GM13977 (cell line): ENCODE results near the gene CHI3L1.

Experiments
- DNase-seq: peaks from one replicate; pipeline ENCODE4 v3.0.0; 2012; ENCODE audit warnings: low spot score
- in situ Hi-C: fragments of 300-500 bp; cut with MboI; formaldehyde crosslinking; loops from one replicate; pipeline ENCODE4 v1.12.0; 2022; ENCODE audit warnings: low sequenced_read_pairs, low pct_unique_long_range_greater_than_20kb, mixed read lengths, inconsistent platforms; ENCODE audit not compliant: unreplicated experiment
- TF ChIP-seq, protein P1 (sequence below): IDR thresholded peaks from 2 replicates; pipeline ENCODE4 v1.5.1; 2012; ENCODE audit warnings: mild to moderate bottlenecking, control low read depth; ENCODE audit not compliant: insufficient read depth; ENCODE audit errors: extremely low read depth, missing control alignments

Gene CHI3L1

GRCh38 chr1:203149188-203149840, 37.2 kb downstream of the CHI3L1 start:
- TF ChIP-seq, protein P1, sequence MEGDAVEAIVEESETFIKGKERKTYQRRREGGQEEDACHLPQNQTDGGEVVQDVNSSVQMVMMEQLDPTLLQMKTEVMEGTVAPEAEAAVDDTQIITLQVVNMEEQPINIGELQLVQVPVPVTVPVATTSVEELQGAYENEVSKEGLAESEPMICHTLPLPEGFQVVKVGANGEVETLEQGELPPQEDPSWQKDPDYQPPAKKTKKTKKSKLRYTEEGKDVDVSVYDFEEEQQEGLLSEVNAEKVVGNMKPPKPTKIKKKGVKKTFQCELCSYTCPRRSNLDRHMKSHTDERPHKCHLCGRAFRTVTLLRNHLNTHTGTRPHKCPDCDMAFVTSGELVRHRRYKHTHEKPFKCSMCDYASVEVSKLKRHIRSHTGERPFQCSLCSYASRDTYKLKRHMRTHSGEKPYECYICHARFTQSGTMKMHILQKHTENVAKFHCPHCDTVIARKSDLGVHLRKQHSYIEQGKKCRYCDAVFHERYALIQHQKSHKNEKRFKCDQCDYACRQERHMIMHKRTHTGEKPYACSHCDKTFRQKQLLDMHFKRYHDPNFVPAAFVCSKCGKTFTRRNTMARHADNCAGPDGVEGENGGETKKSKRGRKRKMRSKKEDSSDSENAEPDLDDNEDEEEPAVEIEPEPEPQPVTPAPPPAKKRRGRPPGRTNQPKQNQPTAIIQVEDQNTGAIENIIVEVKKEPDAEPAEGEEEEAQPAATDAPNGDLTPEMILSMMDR: no peak
- in situ Hi-C loops: no loop called here
- no peak for DNase-seq

- no peak for DNase-seq
- TF ChIP-seq, protein P1: no peak
- in situ Hi-C loops: no loop called here
These were observed 37.9 kb downstream of the CHI3L1 start for GRCh38 chr1:203148579-203148978.

- in situ Hi-C loops: no loop called here
- TF ChIP-seq, protein P1: no peak
These were observed 38.4 kb downstream of the CHI3L1 start for GRCh38 chr1:203148127-203148526.

GRCh38 chr1:203147376-203147775, 39.1 kb downstream of the CHI3L1 start:
- in situ Hi-C loops: no loop called here
- DNase-seq: no peak
- TF ChIP-seq, protein P1: no peak

More at GRCh38 chr1:203148127-203148526, 38.4 kb downstream of the CHI3L1 start:
- DNase-seq: no peak

- in situ Hi-C loops: no loop called here
- DNase-seq: no peak
- TF ChIP-seq, protein P1: no peak
These were observed 40.0 kb downstream of the CHI3L1 start for GRCh38 chr1:203146537-203146936.

DNA sequence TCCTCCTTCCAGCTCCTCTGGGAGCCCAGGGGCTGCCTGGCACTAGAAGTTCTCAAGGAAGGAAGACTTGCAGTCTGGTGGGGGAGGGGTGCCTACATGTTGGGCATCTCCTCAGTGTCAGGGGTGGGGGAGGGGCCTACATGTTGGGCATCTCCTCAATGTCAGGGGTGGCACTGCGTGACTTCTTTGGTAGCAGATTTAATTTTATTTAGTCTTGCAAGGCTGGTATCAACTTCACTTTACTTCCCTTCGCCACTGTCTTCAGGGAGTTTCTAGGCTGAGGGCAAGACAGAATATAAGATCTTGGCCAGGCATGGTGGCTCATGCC, 40.5 kb downstream of the CHI3L1 start:
- in situ Hi-C loops: no loop called here
- TF ChIP-seq, protein P1: no peak
- no peak for DNase-seq
